Small intestine (tissue), 7 donors: ENCODE results near the gene RRP1. TPM values are rescaled to one million over a fixed set of nuclear protein-coding genes. Genes with fewer than 3 reads are reported as not detected.

Experiments
- DNase-seq, 2 donors: peaks; one replicate each; pipeline versions ENCODE4 v3.0.0 to v3.0.0-alpha.2; 2013
- FAIRE-seq: peaks from 2 replicates; lab custom pipeline; 2012; peaks lifted over from hg19 to GRCh38; lab: Jason Lieb, UNC
- H3K27ac ChIP-seq, 3 donors: one replicate each; pipeline ENCODE4 v1.5.1; 2013; ENCODE audit warnings: low read length in 2 of 3, mild to moderate bottlenecking in 2 of 3, control low read depth in 1 of 3, inconsistent platforms in 1 of 3, low read depth in 1 of 3, moderate library complexity in 1 of 3
- H3K27me3 ChIP-seq, 3 donors: one replicate each; pipeline ENCODE4 v1.6.1; 2013; ENCODE audit warnings: low read length in 3 of 3, inconsistent platforms in 1 of 3; ENCODE audit not compliant: control insufficient read depth in 3 of 3, insufficient read depth in 3 of 3
- H3K36me3 ChIP-seq, 3 donors: one replicate each; pipeline ENCODE4 v1.6.1; 2013; ENCODE audit warnings: low read length in 3 of 3, inconsistent platforms in 1 of 3, low read depth in 1 of 3, mild to moderate bottlenecking in 1 of 3, moderate library complexity in 1 of 3; ENCODE audit not compliant: control insufficient read depth in 3 of 3, insufficient read depth in 2 of 3
- H3K4me1 ChIP-seq, 3 donors: one replicate each; pipeline ENCODE4 v1.6.1; 2013; ENCODE audit warnings: low read length in 2 of 3, inconsistent platforms in 1 of 3, low read depth in 1 of 3, mild to moderate bottlenecking in 1 of 3, moderate library complexity in 1 of 3; ENCODE audit not compliant: control insufficient read depth in 3 of 3, insufficient read depth in 2 of 3
- H3K4me3 ChIP-seq, 3 donors: one replicate each; pipeline ENCODE4 v1.5.1; 2013; ENCODE audit warnings: low read length in 3 of 3, control low read depth in 1 of 3, inconsistent platforms in 1 of 3, low read depth in 1 of 3, mild to moderate bottlenecking in 1 of 3, moderate library complexity in 1 of 3
- H3K9me3 ChIP-seq, 2 donors: one replicate each; pipeline ENCODE4 v1.6.1; 2013; ENCODE audit warnings: low read depth in 1 of 2, low read length in 1 of 2; ENCODE audit not compliant: control insufficient read depth in 2 of 2, insufficient read depth in 1 of 2
- WGBS, 3 donors: extraction: QIAGEN DNeasy Blood & Tissue Kit; methylation state at CpG; one replicate each; pipeline ENCODE4 v1.1.7; 2013; 5-methylcytosine and 5-hydroxymethylcytosine counted together
- polyA plus RNA-seq, 4 donors: library from polyadenylated mRNA; stranded (reverse) in 3 of 4; unstranded in 1 of 4; fragments of 200-250 nt in 3 of 4; fragments of 120-200 nt in 1 of 4; gene quantifications; one replicate each; pipeline versions ENCODE4 v1.2.1 to v1.2.3, GENCODE V29; 2013
- donor health status: healthy with polysubstance abuse.
- donor health status: control.
- donor health status: control.
- donor health status: Bipolar disorder and iron deficiency.
- donor health status: healthy.

Gene RRP1
- polyA plus RNA-seq, 4 donors: 7.2 to 21.0 (median 12.5) TPM

DNA sequence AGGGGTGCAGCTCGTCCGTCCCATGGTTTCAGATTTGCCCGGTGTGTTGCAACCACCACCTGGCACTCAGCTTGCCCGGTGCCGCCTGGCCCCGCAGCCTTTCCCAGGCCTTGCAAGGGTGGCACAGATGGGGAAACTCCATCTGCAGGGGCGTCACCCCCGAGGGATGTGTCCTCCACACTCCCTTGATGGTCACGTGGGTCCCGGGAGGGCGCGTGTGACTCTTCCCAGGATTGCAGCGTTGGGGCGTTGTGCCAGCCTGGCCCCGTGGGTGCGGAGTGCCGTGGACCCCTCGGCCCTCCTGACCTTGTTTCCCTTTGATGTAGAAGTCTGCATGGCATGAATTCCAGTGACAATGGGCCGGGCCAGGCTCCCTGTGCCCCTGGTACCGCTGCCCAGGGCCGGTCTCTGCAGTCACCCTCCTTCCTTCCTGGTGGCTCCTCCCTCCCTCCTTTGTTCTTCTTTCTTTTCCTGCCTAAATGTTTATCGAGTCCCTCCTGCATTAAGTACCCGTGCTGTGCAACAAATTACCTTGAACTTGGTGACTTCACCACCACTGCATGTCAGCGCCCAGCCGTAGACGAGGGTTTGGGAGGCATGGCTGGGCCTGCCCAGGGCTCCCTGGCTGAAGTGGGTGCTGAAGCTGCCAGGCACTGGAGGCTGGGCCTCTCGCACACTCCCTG lies 22.9 kb downstream of the RRP1 start:
- H3K27ac ChIP-seq: no peak overlapping the region
- H3K27me3 ChIP-seq: no peaks in the 10 kb centered on the region
- FAIRE-seq: no peak
- H3K4me1 ChIP-seq: peaks cover 0 to 7% (median 3%) of the 10 kb centered on the region in 3 donors
- 12 to 44% (median 37%) methylated on average over 26 to 27 of the region's 27 CpGs for WGBS, 3 donors
- peak in 1 of 2 donors; percentile 53 for DNase-seq
- H3K4me3 ChIP-seq: no peak overlapping the region
- H3K9me3 ChIP-seq: no peaks in the 10 kb centered on the region
- peaks cover 0 to 2% (median 0%) of the 10 kb centered on the region in 3 donors for H3K36me3 ChIP-seq

DNA sequence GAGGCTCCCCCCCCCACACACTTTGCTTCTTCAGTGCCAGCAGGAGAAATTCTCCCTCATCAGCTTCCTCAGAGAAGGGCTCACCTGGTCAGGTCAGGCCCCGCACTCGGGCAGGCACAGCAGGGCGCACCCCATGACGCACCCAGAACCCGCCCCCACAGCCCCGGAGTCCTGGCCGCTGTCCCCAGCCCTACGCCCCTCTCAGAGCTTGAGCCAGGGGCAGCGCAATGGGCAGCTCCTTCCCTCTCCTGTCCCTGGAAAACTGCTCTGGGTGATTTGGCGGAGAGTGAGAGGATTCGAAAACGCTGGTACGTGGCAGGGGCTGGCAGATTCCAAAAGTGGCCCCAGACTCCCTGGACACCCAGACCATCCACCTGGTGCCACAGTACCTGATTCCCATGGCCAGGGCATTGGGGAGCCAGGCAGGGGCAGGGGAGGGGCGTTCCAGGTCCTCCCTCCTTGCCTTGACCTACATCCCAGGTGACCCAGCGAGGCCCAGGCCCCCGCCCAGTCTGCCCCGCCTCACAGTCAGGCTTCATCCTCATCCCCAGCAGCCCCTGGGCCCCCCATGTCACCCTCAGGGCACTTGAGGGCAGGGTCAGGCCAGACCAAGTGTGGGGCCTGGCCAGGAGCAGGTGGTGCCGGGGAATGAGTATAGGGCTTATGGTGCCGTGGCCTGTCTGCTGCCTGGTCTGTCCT lies 23.7 kb downstream of the RRP1 start:
- H3K4me3 ChIP-seq: no peak overlapping the region
- WGBS, 3 donors: 76 to 91% (median 88%) methylated on average over 18 to 19 of the region's 19 CpGs
- H3K4me1 ChIP-seq: peaks cover 0 to 7% (median 3%) of the 10 kb centered on the region in 3 donors
- FAIRE-seq: no peak
- H3K9me3 ChIP-seq: no peaks in the 10 kb centered on the region
- no peaks in the 10 kb centered on the region for H3K36me3 ChIP-seq
- DNase-seq: no peak
- no peak overlapping the region for H3K27ac ChIP-seq
- no peaks in the 10 kb centered on the region for H3K27me3 ChIP-seq

DNA sequence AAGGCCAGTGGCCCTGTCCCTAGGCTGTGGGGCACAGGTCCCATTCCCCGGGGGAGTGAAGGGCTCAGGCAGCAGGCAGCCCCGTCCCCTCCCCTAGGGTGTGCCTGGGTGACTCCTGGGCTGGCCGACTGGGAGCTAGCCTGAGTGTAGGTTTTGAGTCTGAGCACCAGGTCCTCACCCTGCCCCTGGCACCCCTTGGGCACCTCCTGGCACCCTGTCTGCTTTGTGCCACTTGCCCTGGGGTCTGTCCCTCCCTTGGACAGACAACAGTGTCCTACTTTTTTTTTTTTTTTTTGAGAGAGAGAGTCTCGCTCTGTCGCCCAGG lies 24.2 kb downstream of the RRP1 start:
- Histone ChIP-seq H3K4me1 (peaks cover 0 to 7% (median 3%) of the 10 kb centered on the region in 3 donors), H3K27me3 (no peaks in the 10 kb centered on the region), H3K27ac (no peak overlapping the region), H3K4me3 (no peak overlapping the region), H3K36me3 (no peaks in the 10 kb centered on the region), H3K9me3 (peaks cover 0 to 5% of the 10 kb centered on the region in 2 donors)
- 71 to 85% (median 79%) methylated on average over 3 to 5 of the region's 5 CpGs for WGBS, 3 donors
- FAIRE-seq (no peak), DNase-seq (no peak)

- Histone ChIP-seq H3K36me3 (no peaks in the 10 kb centered on the region), H3K4me1 (peaks cover 0 to 7% (median 3%) of the 10 kb centered on the region in 3 donors), H3K4me3 (no peak overlapping the region), H3K9me3 (peaks cover 0 to 11% of the 10 kb centered on the region in 2 donors), H3K27me3 (no peaks in the 10 kb centered on the region), H3K27ac (no peak overlapping the region)
- FAIRE-seq: no peak
- peak in 1 of 2 donors; percentile 17 for DNase-seq
- WGBS, 3 donors: 66 to 68% (median 67%) methylated on average over 28 of the region's 28 CpGs
Measured at GRCh38 chr21:43814215-43815106, 25.1 kb downstream of the RRP1 start.

DNA sequence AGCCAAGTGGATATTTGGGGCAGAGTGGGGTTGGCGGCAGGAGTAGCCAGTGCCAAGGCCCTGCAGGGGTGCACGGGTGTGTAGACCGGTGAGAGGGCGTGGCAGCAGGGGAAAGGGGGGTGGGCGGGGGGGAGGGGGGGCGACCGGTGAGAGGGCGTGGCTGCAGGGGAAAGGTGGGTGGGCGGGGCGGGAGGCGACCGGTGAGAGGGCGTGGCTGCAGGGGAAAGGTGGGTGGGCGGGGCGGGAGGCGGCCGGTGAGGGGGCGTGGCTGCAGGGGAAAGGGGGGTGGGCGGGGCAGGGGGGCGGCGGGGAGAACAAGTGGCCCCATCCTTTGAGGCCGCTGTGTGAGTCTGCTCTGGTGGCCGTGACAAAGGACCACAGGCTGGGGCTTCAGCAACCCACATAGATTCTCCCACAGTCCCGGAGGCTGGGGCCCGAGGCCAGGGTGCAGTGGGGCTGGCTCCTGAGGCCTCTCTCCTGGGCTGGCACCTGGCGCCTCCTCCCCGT lies 25.8 kb downstream of the RRP1 start:
- no peak overlapping the region for H3K4me3 ChIP-seq
- H3K36me3 ChIP-seq: no peaks in the 10 kb centered on the region
- peaks cover 0 to 7% (median 3%) of the 10 kb centered on the region in 3 donors for H3K4me1 ChIP-seq
- FAIRE-seq: no peak
- WGBS, 3 donors: 15 to 22% (median 16%) methylated on average over 9 to 25 of the region's 27 CpGs
- peak; percentile 26 to 30 for DNase-seq
- peaks cover 0 to 11% of the 10 kb centered on the region in 2 donors for H3K9me3 ChIP-seq
- H3K27me3 ChIP-seq: no peaks in the 10 kb centered on the region
- no peak overlapping the region for H3K27ac ChIP-seq

GRCh38 chr21:43815991-43816390 lies 26.6 kb downstream of the RRP1 start:
- Histone ChIP-seq H3K4me3 (no peak overlapping the region), H3K9me3 (peaks cover 0 to 11% of the 10 kb centered on the region in 2 donors), H3K27me3 (no peaks in the 10 kb centered on the region), H3K4me1 (peaks cover 0 to 5% (median 0%) of the 10 kb centered on the region in 3 donors), H3K27ac (no peak overlapping the region), H3K36me3 (no peaks in the 10 kb centered on the region)
- FAIRE-seq (no peak), DNase-seq (no peak)
- WGBS, 3 donors: 88 to 90% (median 89%) methylated on average over 15 of the region's 15 CpGs

DNA sequence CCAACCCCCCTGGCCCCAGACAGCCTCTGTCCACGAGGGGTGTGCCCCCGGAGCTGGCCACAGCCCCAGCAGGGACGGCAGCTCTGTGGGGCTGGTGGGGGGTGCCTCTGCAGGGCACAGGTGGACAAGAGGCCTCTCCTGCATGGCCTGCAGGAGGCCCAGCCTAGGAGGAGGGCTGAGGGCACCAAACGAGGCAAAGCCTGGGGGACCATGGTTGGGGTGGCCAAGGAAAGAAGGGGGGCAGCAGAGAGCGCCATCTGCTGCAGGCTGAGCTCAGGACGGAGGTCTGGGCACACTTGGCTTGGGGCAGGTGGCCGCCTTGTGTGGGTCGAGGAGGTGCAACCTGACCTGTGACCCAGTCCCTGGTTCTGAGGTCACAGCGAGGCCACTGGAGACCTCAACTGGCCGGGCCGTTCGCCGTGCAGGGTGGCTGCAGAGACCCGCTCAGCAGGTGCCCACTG lies 27.3 kb downstream of the RRP1 start:
- FAIRE-seq (no peak), DNase-seq (no peak)
- H3K9me3 ChIP-seq: peaks cover 0 to 11% of the 10 kb centered on the region in 2 donors
- WGBS, 3 donors: 71 to 80% (median 78%) methylated on average over 13 to 14 of the region's 14 CpGs
- H3K27me3 ChIP-seq: no peaks in the 10 kb centered on the region
- H3K27ac ChIP-seq: no peak overlapping the region
- H3K4me1 ChIP-seq: peaks cover 0 to 3% (median 0%) of the 10 kb centered on the region in 3 donors
- H3K4me3 ChIP-seq: no peak overlapping the region
- no peaks in the 10 kb centered on the region for H3K36me3 ChIP-seq
